Measurements from ENCODE around the gene TP53BP1. TPM values are rescaled to one million over a fixed set of nuclear protein-coding genes. Genes with fewer than 3 reads are reported as not detected.

TP53BP1 gene
- total RNA-seq, 4 donors from 2014 or later: 9.0 to 17.0 (median 13.3) TPM

DNA sequence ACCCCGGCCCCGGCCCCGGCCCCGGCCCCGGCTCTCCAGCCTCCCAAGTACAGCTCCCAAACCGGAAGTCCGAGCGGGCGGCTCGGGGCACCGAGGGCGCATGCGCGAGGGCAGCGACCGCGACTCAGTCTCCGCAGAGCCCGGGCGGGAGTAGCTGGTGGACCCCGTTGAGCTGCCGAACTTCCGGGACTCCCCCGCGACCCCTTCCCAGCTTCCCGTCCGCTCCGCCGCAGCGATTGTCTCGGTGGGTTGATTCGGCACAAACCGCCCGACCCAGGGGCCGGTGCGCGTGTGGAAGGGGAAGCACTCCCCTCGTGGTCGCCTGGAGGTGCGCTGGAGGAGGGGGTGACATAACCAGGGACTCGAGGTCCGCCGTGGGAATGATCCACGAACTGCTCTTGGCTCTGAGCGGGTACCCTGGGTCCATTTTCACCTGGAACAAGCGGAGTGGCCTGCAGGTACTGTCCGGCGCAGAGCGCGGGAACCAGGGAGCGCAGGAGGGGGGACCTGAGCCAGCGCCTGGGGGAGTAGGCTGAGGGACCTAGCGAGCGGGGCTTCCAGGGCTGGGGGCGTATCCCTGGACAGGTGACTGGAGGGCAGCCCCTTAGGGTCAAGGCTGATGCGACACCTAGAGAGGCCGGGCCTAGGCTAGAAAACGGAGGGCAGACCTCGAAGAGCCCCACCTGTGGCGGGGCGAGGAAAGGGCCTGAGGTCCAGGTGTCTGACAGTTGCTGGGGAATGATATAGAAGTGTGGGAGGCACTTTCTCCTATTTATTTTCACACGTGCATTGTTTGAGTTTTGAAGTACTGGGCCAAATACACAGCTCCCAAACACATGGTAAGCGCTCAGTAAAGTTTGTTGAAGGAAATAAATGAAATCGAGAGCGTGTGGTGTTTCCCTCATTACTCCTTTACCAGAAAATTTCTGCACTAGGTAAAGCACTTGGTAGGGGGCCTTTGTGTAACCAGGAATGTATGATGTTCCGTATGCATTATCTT, 121.7 kb downstream of the TP53BP1 start, which contains the start of the genes TUBGCP4 and ZSCAN29:
TUBGCP4 (plus strand) TSS at position 127 of the 1,000 bp plus-strand sequence; CDS start at position 381, 254 bp downstream.
ZSCAN29 (minus strand) TSS at position 69 of the 1,000 bp plus-strand sequence. CDS start 1,130 bp downstream, outside the sequence.
- H3K36me3 ChIP-seq: peaks cover 0 to 27% of the 10 kb centered on the region in 2 donors
- H3K4me3 ChIP-seq: peak within 1 kb of the TSS; percentile 80 to 97 (median 84)
- in situ Hi-C loops (cut with MboI; ENCODE audit: low sequenced_read_pairs in 4 of 4): no loop called here
- TF ChIP-seq, protein P1, sequence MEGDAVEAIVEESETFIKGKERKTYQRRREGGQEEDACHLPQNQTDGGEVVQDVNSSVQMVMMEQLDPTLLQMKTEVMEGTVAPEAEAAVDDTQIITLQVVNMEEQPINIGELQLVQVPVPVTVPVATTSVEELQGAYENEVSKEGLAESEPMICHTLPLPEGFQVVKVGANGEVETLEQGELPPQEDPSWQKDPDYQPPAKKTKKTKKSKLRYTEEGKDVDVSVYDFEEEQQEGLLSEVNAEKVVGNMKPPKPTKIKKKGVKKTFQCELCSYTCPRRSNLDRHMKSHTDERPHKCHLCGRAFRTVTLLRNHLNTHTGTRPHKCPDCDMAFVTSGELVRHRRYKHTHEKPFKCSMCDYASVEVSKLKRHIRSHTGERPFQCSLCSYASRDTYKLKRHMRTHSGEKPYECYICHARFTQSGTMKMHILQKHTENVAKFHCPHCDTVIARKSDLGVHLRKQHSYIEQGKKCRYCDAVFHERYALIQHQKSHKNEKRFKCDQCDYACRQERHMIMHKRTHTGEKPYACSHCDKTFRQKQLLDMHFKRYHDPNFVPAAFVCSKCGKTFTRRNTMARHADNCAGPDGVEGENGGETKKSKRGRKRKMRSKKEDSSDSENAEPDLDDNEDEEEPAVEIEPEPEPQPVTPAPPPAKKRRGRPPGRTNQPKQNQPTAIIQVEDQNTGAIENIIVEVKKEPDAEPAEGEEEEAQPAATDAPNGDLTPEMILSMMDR (IDR thresholded peaks at IDR 0.05 in 4 of 5, conservative IDR thresholded peaks at IDR 0.05 in 1 of 5): peak in 4 of 5 experiments; percentile 7 to 60 (median 29)
- TF ChIP-seq POLR2A (IDR thresholded peaks at IDR 0.05): peak in 1 of 2 donors; percentile 40
- DNase-seq: peak; percentile 52 to 77
- peak within 1 kb of the TSS; percentile 81 to 87 (median 85) for H3K27ac ChIP-seq
- intact Hi-C loops (cut with DNase I; ENCODE audit: low total_unique reads): loop anchor here (2.0 kb wide), 1 partner anchor 40 kb away; the partner anchor contains the start of gene LCMT2
- peak; percentile 94 to 95 for ATAC-seq
- H3K27me3 ChIP-seq: no peaks in the 10 kb centered on the region
- H3K4me1 ChIP-seq: peaks cover 26 to 29% of the 10 kb centered on the region in 2 donors
- no peaks in the 10 kb centered on the region for H3K9me3 ChIP-seq

DNA sequence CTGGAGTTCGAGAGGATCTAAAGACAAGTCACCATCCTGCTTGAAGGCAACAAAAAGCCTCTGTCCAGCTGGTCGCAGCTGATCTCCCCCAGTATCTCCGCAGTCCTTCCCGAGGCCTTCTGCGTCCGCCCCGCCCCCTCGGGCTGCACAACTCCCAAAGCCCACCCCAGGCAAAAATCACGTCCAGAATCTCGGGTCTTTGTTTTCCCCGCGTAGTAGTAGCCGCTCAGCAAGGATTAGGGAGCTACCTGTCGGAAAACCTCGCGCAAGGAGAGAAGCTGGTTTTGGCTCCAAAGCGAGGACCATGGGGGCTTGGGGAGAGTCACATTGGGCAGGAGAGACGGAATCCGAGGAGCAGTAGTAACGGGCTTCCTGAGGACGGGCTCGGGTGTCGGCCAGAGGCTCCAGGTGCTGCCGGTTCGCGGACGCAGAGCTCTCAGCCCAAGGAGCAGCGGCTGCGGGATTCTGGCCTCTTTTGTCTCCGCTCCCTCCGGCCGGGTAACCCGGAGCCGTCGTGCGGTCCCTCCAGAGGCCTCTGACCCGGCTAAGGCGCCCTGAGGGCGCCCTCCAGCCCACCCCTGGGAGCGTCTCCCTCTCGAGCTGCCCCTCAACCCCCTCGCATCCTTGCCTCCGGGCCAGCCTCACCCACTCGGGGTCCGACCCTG, 122.5 kb downstream of the TP53BP1 start:
- peaks cover 0 to 35% of the 10 kb centered on the region in 2 donors for H3K36me3 ChIP-seq
- DNase-seq (peak in 1 of 2 donors; percentile 2), ATAC-seq (peak; percentile 54 to 65)
- H3K4me1 ChIP-seq: peaks cover 26 to 29% of the 10 kb centered on the region in 2 donors
- H3K27ac ChIP-seq: peak overlapping the region; percentile 81 to 87 (median 85)
- no peaks in the 10 kb centered on the region for H3K27me3 ChIP-seq
- intact Hi-C loops (cut with DNase I; ENCODE audit: low total_unique reads) (loop anchor here (2.0 kb wide), 1 partner anchor 40 kb away; the partner anchor contains the start of gene LCMT2), in situ Hi-C loops (cut with MboI; ENCODE audit: low sequenced_read_pairs in 4 of 4) (no loop called here)
- no peaks in the 10 kb centered on the region for H3K9me3 ChIP-seq
- H3K4me3 ChIP-seq: peak overlapping the region; percentile 80 to 97 (median 84)
- no peak for TF ChIP-seq POLR2A (IDR thresholded peaks at IDR 0.05)
- TF ChIP-seq, protein P1 (IDR thresholded peaks at IDR 0.05 in 4 of 5, conservative IDR thresholded peaks at IDR 0.05 in 1 of 5): no peak

DNA sequence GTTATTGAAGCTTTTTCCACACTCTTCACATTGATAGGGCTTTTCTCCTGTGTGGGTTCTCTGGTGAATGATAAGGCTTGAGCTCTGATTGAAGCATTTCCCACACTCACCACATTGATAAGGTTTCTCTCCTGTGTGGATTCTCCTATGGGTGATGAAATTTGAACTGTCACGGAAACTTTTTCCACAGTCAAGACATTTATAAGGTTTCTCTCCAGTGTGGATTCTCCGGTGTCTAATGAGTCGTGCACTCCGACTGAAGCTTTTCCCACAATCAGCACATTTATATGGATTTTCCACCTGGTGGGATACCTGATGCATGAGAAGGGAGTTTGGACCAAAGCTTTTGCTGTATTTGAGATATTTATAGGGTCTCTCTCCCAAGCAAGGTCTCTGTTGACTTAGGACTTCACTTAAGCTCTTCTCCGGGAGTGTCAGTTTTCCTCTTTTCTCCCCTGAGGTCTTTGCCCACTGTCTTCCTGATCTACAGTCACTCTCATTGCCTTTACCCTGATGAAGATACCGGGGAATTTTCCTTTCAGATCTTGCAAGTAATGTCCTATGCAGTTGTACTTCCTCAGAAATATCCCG, 131.5 kb downstream of the TP53BP1 start:
- intact Hi-C loops (cut with DNase I; ENCODE audit: low total_unique reads) (no loop called here), in situ Hi-C loops (cut with MboI; ENCODE audit: low sequenced_read_pairs in 4 of 4) (no loop called here)
- Histone ChIP-seq H3K4me3 (peak overlapping the region in 1 of 4 donors; percentile 17), H3K4me1 (no peaks in the 10 kb centered on the region), H3K9me3 (peaks cover 11 to 35% (median 12%) of the 10 kb centered on the region in 3 donors), H3K36me3 (peaks cover 25 to 91% of the 10 kb centered on the region in 2 donors), H3K27me3 (no peaks in the 10 kb centered on the region), H3K27ac (no peak overlapping the region)
- ATAC-seq: no peak
- TF ChIP-seq, protein P1 (IDR thresholded peaks at IDR 0.05 in 4 of 5, conservative IDR thresholded peaks at IDR 0.05 in 1 of 5): no peak
- TF ChIP-seq POLR2A (IDR thresholded peaks at IDR 0.05): no peak
- no peak for DNase-seq

DNA sequence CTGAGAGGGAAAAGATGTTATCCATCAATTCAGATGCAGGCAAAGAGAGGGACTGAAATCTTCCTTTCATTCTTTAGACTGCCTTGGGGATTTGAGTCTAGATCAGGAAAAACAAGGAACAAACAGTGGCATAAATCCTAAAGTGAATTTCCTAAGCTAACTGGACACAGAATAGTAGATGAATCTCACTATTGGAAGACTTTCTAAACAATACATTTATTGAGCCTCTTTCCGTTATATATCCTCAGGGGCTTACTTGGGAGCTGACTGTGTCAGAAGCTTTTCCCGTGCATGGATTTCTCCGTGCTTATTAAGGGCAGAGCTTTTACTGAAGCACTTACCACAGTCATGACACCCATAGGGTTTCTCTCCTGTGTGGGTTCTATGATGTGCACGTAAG, 132.1 kb downstream of the TP53BP1 start:
- TF ChIP-seq, protein P1 (IDR thresholded peaks at IDR 0.05 in 4 of 5, conservative IDR thresholded peaks at IDR 0.05 in 1 of 5): no peak
- TF ChIP-seq POLR2A (IDR thresholded peaks at IDR 0.05): no peak
- Histone ChIP-seq H3K4me1 (no peaks in the 10 kb centered on the region), H3K27me3 (no peaks in the 10 kb centered on the region), H3K4me3 (peak overlapping the region in 1 of 4 donors; percentile 17), H3K36me3 (peaks cover 25 to 85% of the 10 kb centered on the region in 2 donors), H3K9me3 (peaks cover 11 to 35% (median 12%) of the 10 kb centered on the region in 3 donors), H3K27ac (no peak overlapping the region)
- intact Hi-C loops (cut with DNase I; ENCODE audit: low total_unique reads): no loop called here
- in situ Hi-C loops (cut with MboI; ENCODE audit: low sequenced_read_pairs in 4 of 4): no loop called here
- no peak for DNase-seq
- ATAC-seq: no peak
